DMS 273 (cell line): ENCODE data around the gene ARL15.

Experiments used
- DNase-seq: peaks from one replicate; lab custom pipeline; 2025; ENCODE audit not compliant: unreplicated experiment; lab: John Stamatoyannopoulos, UW

Gene ARL15

DNA sequence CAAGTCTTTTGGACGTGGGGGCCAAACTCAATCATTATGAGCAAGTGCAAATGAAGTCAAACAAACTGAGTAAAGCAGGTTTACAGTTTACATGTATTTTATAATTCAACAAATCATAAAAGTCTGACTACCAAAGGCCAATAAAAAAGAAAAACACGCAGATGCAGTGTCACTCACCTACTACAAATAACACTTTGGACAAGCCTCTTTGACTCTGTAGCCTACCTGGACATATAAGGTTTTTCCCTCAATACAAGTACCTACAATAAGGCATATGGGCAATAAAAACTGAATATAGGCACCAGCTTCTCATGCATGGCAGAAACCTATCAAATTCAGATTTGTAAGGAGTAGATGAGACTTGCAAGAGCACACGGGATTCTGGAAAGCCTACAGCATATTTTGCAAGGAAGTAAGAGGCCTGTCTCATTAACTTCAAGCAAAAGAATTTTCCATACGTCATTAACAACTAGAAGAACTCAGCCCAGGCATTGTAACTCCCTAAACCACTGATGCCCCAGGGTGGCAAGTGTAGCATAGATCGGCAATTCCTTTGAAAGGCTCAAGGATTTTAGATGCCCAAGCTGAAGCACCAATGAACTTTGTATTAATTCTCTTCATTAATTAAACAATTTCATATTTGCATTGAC is 21.7 kb downstream of the ARL15 start:
- DNase-seq, result no peak

GRCh38 chr5:54285686-54286085 is 24.7 kb downstream of the ARL15 start:
- DNase-seq, result no peak

- DNase-seq, result no peak
These were observed 25.8 kb downstream of the ARL15 start for GRCh38 chr5:54284586-54284985.

- DNase-seq, result no peak
These were observed 27.5 kb downstream of the ARL15 start for GRCh38 chr5:54282876-54283275.

- no peak for DNase-seq
These were observed 28.2 kb downstream of the ARL15 start for GRCh38 chr5:54281960-54282692.

- no peak for DNase-seq
These were observed 30.4 kb downstream of the ARL15 start for GRCh38 chr5:54279960-54280359.

DNA sequence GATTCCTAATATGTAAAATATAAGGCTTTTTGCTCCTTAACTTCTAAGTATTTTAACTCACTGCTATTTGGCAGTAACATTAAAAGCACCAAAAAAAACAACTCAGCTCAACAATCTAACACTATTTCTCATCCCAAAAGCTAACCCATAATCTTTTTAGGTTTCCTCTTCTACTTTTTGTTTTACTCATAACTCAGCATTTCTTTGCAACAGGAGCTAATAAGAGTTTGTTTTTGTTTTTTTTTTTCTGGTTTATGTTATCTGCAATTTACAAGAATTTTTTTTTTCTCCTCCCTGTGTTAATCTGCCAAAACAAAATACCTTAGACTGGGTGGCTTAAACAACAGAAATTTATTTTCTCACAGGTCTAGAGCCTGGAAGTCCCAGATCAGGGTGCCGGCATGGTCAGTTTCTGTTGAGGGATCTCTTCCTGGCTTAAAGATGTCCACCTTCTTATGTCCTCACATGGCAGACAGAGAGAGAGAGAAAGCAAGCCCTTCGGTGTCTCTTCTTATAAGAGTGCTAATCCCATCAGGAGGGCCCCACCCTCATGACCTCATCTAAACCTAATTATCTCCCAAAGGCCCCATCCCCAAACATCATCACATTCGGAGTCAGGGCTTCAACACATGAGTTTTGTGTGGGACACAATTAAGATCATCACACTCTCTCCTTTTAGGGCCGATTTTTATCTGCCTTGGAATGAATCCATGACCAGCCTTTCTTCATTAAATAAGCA is 31.2 kb downstream of the ARL15 start:
- peak; percentile 29 for DNase-seq

DNA sequence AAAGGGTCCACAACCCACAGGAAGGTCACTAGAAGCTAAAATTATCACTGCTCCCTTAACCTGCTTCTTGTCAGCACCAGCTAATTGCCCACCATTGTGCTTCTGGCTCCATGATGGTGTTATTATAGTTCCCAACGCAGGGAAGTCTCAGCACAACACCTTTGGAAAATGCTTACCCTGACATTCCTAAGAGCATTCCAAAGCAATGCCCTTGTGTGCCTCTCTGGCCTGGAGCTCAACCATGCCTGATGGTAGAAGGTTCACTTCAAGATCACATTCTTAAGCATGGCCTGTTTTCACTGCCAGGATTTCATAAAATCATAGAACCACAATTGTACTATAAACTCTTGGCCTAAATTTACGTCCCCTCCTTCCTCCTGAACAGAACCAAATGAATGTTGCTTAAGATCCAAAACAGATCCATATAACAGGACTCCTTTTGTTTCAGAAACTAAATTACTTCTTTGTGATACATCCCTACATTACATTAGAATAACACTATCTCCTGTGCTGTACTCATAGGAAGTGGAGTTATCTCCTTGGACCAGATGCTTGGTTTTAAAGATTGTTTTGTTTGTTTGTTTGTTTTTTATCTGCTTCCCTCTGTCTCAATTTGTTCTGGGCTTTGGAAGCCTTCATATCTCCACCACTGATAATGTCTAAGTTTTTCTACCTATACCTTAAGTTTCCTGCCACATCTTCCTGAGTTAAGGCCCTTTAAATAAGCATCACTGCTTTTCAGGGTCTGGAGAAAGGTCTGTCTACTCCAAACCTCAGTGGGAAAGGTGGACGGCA is 32.1 kb downstream of the ARL15 start:
- DNase-seq, result no peak

- DNase-seq, result no peak
These were observed 34.3 kb downstream of the ARL15 start for GRCh38 chr5:54276048-54276447.

DNA sequence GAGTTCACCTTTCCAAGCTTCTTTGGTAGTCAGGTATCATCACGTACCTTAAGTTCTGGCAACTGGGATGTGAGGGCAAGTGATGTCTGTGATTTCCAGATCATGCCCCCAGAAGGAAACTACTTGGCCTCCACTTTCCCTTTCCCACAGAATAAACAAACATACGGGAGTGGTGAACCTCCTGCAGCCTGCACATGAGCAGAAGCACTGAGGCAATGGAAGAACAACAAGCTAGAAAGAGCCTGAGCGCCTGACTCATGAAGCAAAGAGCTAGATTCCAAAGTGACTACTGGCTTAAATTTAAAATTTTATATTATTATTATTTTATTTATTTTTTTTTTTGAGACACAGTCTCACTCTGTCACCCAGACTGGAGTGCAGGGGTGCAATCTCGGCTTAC is 35.0 kb downstream of the ARL15 start:
- DNase-seq, result no peak

DNA sequence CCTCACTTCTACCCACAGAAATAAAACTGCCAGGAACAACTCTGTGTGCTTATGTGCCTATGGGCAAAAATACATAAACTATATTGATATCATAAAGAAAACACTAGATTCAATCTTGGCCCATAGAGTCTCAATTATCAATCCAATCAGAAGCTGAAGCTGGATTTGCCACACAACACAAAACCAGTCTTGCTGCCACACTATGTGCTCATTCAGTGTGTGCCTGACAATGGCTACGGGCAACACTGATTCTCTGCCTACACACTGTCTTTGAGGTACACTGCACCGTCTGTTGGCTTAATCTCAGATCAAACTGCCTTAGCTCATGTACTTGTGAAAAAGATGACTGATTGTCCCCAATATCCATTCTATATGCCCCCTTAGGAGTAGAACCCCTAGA is 35.4 kb downstream of the ARL15 start:
- DNase-seq, result no peak

DNA sequence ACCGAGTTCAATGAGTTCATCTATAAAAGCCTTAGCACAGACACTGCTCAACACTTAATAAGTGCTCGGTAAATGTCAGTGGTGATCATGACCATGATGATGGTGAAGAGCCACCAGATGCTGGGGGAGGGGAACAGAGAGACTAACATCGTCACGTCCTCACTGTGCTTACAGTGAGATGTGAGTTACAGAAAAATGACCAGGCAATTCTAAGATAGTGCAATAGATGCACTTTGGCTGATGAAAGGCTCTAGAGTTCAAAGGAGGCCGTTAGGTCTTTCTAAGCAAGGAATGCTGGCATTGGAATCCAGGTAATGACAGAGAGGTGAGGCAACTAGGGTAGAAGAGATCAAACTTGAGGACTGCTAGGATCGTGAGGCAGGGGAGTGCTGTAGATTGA is 36.7 kb downstream of the ARL15 start:
- no peak for DNase-seq

DNA sequence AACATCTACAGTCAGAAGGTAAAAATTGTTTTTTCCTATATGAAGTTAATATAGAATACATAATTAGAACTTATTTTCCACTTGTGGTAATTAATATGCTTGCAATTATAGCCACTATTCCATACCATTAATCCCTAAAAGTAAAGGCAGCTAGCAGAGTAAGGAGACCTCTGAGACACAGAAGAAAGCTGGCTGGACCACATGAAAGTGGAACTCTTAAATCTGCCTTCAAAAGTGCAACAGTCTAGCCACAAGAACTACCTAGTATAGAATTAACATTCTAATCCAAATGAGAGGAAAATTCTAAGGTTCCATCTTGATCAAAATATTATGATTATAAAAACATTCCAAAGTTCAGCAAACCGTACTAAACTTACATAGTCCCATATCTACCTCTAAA is 37.6 kb downstream of the ARL15 start:
- DNase-seq, result no peak

DNA sequence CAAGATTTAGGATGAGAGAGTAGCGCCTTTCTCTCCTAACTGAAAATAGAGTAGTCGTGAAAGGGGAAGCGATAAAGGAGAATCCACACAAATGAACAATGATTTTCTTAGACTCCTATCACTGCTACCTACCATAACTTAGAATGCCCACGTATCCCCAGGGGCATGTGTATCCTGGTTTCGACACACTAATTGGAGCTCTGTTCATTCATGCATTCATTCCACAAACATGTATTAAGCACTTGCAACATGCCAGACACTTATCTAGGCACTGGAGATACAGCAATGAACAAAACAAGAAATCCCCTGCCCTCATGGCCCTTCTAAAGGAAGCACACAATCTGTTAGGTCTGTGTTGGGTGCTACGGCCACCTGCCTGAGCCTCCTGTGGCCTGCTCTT is 40.0 kb downstream of the ARL15 start:
- no peak for DNase-seq

DNA sequence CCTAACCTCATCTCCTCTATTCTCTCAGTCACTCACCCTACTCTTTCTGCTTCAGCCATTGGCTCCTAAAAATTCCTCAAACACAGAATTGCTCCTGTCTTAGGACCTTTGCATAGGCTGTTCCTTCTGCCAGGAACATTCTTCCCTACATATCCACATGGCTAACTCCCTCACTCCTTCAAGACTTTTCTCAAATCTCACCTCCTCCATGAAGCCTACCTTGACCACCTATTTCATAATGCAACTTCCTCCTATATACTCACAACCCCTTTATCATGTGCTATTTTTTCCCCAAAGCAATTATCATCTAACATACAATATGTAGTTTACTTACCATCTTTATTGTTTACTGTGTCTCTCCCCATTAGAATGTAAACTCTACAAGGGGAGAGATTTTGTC is 45.8 kb downstream of the ARL15 start:
- no peak for DNase-seq

DNA sequence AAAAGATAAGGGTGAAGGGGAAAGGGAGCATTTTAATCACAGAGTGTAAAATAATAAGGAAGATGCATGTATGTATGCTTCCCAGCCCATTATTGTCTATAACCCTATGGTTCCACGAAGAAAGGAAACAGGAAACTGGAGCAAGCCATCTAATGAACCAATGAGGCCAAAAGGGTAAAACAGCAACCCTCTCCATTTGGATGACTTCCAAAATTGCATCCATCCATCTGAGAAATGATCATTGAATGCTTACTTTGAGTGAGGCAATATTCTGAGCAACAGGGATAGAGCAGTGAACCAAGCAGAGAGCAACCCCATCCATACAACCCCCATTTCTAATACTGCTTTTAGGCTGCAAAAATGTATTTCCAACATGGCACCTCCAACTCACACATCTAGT is 46.9 kb downstream of the ARL15 start:
- DNase-seq, result no peak

DNA sequence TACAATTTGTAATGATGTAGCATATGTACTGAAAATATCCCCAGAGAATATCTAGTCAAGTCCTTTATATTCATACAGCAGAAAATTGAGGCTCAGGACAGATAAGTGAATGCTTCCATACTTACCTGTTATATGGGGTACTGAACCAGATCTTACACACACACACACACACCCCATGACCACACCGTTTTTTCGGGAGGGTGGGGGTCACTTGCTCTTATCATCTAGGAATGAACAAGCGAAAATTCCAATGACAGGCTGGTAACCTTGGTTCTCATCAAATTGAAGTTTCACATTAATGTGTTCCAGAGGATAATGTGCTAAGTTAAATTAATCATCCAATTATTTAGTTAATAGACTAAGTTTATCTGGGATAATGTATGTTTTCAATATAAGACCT is 48.8 kb downstream of the ARL15 start:
- DNase-seq, result no peak

DNA sequence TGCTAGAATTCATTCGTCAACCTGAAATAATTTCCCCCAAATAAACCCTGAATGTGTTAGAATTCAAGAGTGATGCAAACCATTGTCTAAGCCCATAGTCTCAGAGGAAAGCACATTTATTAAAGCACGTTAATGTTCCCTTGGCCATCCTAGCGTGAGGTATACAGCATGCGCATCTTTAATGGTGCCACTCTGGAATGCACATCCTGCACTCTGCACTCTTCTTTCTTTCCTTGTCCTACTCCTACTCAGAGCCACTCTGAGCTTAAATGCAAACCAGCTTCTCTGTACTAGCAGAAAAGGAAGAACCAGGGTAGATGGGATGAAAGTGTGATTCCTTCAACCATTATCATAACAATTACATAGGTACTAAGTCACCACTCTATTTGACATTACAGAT is 50.4 kb downstream of the ARL15 start:
- no peak for DNase-seq

DNA sequence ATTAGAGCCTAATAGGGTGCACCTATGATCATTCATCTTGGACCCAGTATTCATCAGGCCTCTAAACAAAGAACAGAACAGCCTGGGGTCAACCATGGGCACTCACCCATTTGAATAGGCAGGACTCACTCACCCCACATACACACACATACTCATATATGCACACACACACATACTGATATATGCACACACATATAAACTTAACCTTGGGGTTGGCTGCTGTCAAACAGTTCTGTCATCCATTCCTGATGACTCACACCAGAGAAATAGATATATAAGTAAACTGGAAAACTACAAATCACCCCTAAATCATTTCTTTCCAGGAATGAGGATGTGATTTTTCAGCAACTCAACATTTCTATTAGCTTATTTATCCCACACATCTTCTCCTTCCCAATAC is 51.3 kb downstream of the ARL15 start:
- no peak for DNase-seq

DNA sequence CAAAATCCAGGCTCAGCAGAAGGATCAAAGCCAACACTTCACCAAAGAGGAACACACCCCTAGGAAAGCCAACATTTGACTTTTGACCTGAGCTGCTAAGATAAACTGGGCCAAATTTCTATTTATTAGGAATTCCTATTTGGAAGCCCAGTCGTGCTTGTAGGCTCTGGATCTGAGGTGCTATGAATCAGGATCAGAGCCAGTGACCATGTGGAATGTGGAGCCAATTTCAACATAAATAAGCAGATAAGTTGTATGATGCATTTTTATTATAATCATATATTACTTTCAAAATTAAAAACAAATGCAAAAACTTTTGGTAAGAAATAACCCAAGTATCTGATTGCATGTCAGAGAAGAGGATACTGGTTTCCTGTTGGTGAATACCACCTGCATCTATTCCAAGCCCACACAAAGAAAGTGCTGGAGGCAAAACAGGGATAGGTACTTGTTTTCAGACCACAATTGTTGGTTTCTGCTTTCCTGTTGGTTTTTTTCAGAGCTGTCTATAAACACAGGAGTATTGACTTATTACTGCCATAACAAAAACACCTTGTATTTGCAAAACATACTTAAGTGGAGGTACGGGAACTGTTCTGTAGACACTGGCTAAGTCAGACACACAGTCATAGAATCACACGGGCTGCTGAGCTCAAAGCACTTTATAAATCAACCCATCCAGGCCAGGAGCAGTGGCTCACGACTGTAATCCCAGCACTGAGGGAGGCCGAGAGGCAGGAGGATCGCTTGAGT is 52.8 kb downstream of the ARL15 start:
- no peak for DNase-seq
